Stimulated activated CD4-positive, alpha-beta T cell treated with anti-CD3 and anti-CD28 coated beads, Interleukin-1b, Interleukin-23, amount 100 ng/mL, for 48 hours (primary cell): ENCODE measurements around the gene ARHGEF10L.

Experiments
- DNase-seq: peaks from one replicate; pipeline ENCODE4 v3.0.0-alpha.2; 2020

ARHGEF10L gene

GRCh38 chr1:17572264-17572985 lies 32.9 kb downstream of the ARHGEF10L start:
- no peak for DNase-seq

GRCh38 chr1:17573518-17574041 lies 34.1 kb downstream of the ARHGEF10L start:
- DNase-seq, result no peak

- DNase-seq, result no peak
Measured at GRCh38 chr1:17574516-17574915, 35.0 kb downstream of the ARHGEF10L start.

GRCh38 chr1:17575797-17576518 lies 36.5 kb downstream of the ARHGEF10L start:
- no peak for DNase-seq

GRCh38 chr1:17576519-17576853 lies 37.0 kb downstream of the ARHGEF10L start:
- no peak for DNase-seq

GRCh38 chr1:17577907-17578297 lies 38.4 kb downstream of the ARHGEF10L start:
- DNase-seq, result no peak

- no peak for DNase-seq
Measured at GRCh38 chr1:17579951-17580939, 40.7 kb downstream of the ARHGEF10L start.

GRCh38 chr1:17581389-17582123 lies 42.1 kb downstream of the ARHGEF10L start:
- DNase-seq, result no peak

GRCh38 chr1:17582124-17582774 lies 42.8 kb downstream of the ARHGEF10L start:
- DNase-seq, result no peak

GRCh38 chr1:17584539-17584938 lies 45.0 kb downstream of the ARHGEF10L start:
- no peak for DNase-seq

- no peak for DNase-seq
Measured at GRCh38 chr1:17585266-17585987, 45.9 kb downstream of the ARHGEF10L start.

- DNase-seq, result no peak
Measured at GRCh38 chr1:17586172-17586964, 46.9 kb downstream of the ARHGEF10L start.

- DNase-seq, result no peak
Measured at GRCh38 chr1:17587693-17588047, 48.2 kb downstream of the ARHGEF10L start.

GRCh38 chr1:17588048-17588871 lies 48.8 kb downstream of the ARHGEF10L start:
- DNase-seq, result no peak

- no peak for DNase-seq
Measured at GRCh38 chr1:17591814-17592430, 52.4 kb downstream of the ARHGEF10L start.

GRCh38 chr1:17594026-17594425 lies 54.5 kb downstream of the ARHGEF10L start:
- no peak for DNase-seq

GRCh38 chr1:17594690-17595601 lies 55.4 kb downstream of the ARHGEF10L start:
- DNase-seq, result no peak

GRCh38 chr1:17595602-17595925 lies 56.1 kb downstream of the ARHGEF10L start:
- no peak for DNase-seq
